H1 (cell line): ENCODE measurements around the gene APP. TPM values are rescaled to one million over a fixed set of nuclear protein-coding genes. Genes with fewer than 3 reads are reported as not detected.

Experiments
- CTBP2 ChIP-seq: IDR thresholded peaks from 2 replicates; pipeline ENCODE4 v1.7.0; 2011; ENCODE audit warnings: borderline replicate concordance, mild to moderate bottlenecking, moderate library complexity, mixed read lengths, low read length; ENCODE audit not compliant: insufficient read depth, insufficient read length
- EGR1 ChIP-seq: IDR thresholded peaks from 2 replicates; pipeline ENCODE4 v1.6.1; 2011; ENCODE audit warnings: low read depth, low read length, borderline replicate concordance
- EZH2 ChIP-seq: fragments of 200-600 bp; sonication (generic); IDR thresholded peaks from 2 replicates; pipeline ENCODE4 v1.7.1; 2012; ENCODE audit warnings: low read depth, mild to moderate bottlenecking, moderate library complexity, low read length, inconsistent platforms; ENCODE audit not compliant: severe bottlenecking
- GTF2F1 ChIP-seq: IDR thresholded peaks from 2 replicates; pipeline ENCODE4 v1.6.1; 2012; ENCODE audit warnings: low read depth, low read length, improper control_type of control experiment, borderline replicate concordance
- JUN ChIP-seq: IDR thresholded peaks from 2 replicates; pipeline ENCODE4 v1.6.1; 2011; ENCODE audit warnings: low read depth, mild to moderate bottlenecking, improper control_type of control experiment, low read length
- MAFK ChIP-seq: IDR thresholded peaks from 2 replicates; pipeline ENCODE4 v1.6.1; 2012; ENCODE audit warnings: low read depth, mild to moderate bottlenecking, improper control_type of control experiment, low read length
- RFX5 ChIP-seq: IDR thresholded peaks from 2 replicates; pipeline ENCODE4 v1.6.1; 2011; ENCODE audit warnings: low read depth, low read length, improper control_type of control experiment, borderline replicate concordance
- YY1 ChIP-seq: IDR thresholded peaks from 2 replicates; pipeline ENCODE4 v1.6.1; 2011; ENCODE audit warnings: low read depth, mild to moderate bottlenecking, low read length
- ZNF274 ChIP-seq: IDR thresholded peaks from 2 replicates; pipeline ENCODE4 v1.7.0; 2012; ENCODE audit warnings: low read length, borderline replicate concordance; ENCODE audit errors: extremely low read depth
- polyA plus RNA-seq, 7 experiments: library from polyadenylated mRNA; depleted of rRNA in 3 of 7; stranded (reverse) in 5 of 7; unstranded in 2 of 7; fragments of >200 nt in 5 of 7; fragments of 200-250 nt in 2 of 7; gene quantifications; 1 replicate in 5 of 7; 2 replicates in 1 of 7; 4 replicates in 1 of 7; pipeline versions ENCODE4 v1.2.1 to v1.2.3, GENCODE V29; 2011 to 2013; ENCODE audit warnings: missing spikeins in 2 of 7, mixed read lengths in 2 of 7
- total RNA-seq: library from RNA; stranded (reverse); fragmentation: NEBNext Ultra II Directional; extraction: Animal tissue kit (Norgen Biotek cat#: 25700); gene quantifications from 2 replicates; pipeline ENCODE4 v1.2.1, GENCODE V29; 2021
- TF ChIP-seq, protein P1 (sequence below): IDR thresholded peaks from 2 replicates; pipeline ENCODE4 v1.6.1; 2011; ENCODE audit warnings: low read length, improper control_type of control experiment

Gene APP
- total and polyA plus RNA-seq, 2 of the 8 experiments (the other 6 are each of a cell fraction or from before 2014, with no cell fraction given), result 375 to 551 TPM

DNA sequence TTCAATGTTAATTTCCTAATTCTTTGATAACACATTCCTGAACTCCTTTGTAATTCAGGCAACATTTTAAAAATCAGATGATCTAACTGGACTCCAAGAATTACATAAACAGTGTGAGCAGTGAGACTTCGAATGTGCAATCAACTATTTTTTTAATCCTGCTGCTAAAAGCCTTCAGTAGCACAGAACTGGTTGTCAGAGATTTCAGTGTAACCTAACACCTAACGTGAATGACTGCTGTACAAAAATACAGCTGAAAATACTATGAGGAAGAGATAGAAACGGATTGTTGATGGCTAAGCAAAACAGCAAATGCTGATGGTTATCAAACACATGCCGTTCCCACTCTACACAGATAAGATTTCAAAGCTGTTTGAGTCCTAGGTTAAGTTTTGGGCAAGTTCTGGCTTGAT, 46.1 kb downstream of the APP start (continued):
- TF ChIP-seq MAFK (no peak), GTF2F1 (no peak), CTBP2 (no peak), ZNF274 (no peak), EZH2 (no peak), JUN (no peak), YY1 (no peak), RFX5 (no peak), EGR1 (no peak)
- TF ChIP-seq, protein P1, sequence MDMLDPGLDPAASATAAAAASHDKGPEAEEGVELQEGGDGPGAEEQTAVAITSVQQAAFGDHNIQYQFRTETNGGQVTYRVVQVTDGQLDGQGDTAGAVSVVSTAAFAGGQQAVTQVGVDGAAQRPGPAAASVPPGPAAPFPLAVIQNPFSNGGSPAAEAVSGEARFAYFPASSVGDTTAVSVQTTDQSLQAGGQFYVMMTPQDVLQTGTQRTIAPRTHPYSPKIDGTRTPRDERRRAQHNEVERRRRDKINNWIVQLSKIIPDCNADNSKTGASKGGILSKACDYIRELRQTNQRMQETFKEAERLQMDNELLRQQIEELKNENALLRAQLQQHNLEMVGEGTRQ, result no peak
